ENCODE measurements around the gene CHD3.

DNA sequence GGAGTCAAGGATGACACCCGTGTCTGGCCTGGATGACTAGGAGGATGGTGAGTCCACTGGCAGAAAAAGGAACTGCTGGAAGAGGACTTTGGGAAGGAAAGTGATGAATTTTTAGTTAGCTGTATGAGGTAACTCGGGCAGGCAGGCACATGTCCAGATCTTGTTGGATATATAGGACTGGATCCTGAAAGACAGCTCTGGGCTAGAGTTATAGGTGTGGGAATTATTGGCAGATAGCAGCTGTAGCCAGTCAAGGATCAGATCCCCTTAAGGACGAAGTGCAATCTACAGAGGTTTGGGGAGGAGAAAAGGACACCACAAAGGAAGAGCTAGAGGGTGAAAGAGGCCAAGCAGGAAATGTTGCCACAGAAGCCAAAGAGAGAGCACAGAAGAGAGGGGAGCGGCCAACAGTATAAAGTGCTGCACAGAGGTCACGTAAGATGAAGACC, 20.7 kb upstream of the CHD3 start:
- TF ChIP-seq CTCF (conservative IDR thresholded peaks at IDR 0.05): no peak
- TF ChIP-seq EZH2 (IDR thresholded peaks at IDR 0.05; ENCODE audit: low read depth): no peak

Data from PC-9 (cell line).